GM18508 (cell line): ENCODE results near the gene HDAC1.

ENCODE experiments used
- ATAC-seq: cut with Tn5 transposase; IDR thresholded peaks from one replicate; pipeline ENCODE4 v1.9.1; 2021; ENCODE audit warnings: moderate number of reproducible peaks; ENCODE audit not compliant: insufficient read depth, unreplicated experiment

Gene HDAC1

DNA sequence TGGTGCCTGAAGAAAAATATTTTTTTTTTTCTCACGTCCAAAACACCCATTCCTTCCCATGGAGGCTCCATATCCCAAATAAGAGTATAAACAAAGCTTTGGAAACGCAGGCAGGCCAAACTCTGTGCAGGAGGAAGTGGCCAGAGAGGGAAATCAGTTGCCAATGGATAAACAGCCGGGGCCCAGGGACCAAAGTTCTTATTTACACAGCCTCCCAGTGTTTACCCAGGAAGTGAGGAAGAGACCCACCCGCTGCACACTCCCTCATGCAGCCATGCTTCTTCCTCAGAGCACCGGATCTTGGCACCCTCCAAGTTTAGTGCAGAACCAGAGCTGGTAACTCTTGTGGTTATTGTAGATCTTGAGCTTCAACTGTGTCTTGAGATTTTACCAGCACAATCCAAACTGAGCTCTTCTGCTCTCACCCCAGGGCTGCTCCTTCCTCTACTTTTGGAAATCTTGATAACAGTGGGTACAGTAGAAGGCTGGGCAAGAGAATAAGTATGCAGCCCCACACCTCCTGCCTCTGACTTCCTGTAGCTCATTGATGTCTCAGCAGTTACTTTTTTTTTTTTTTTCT lies 29.9 kb downstream of the HDAC1 start:
- no peak for ATAC-seq

GRCh38 chr1:32327204-32327603 lies 35.3 kb downstream of the HDAC1 start:
- no peak for ATAC-seq

GRCh38 chr1:32329931-32330466 lies 38.1 kb downstream of the HDAC1 start:
- ATAC-seq: no peak

- ATAC-seq: no peak
These were observed 38.8 kb downstream of the HDAC1 start for GRCh38 chr1:32330558-32331151.

DNA sequence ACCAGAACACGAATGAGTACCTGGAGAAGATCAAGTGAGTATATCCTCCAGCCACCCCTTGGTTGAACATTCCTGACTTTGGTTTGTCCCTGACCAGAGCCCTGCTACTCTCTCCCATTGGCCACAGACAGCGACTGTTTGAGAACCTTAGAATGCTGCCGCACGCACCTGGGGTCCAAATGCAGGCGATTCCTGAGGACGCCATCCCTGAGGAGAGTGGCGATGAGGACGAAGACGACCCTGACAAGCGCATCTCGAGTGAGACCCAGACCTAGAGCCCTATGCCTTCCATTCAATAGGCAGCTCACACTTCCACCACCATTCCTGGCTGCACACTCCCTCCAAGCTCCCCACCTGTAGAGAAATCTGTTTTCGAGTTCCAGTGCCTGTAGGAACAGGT lies 39.7 kb downstream of the HDAC1 start:
- no peak for ATAC-seq

GRCh38 chr1:32332290-32333079 lies 40.6 kb downstream of the HDAC1 start:
- ATAC-seq: no peak

DNA sequence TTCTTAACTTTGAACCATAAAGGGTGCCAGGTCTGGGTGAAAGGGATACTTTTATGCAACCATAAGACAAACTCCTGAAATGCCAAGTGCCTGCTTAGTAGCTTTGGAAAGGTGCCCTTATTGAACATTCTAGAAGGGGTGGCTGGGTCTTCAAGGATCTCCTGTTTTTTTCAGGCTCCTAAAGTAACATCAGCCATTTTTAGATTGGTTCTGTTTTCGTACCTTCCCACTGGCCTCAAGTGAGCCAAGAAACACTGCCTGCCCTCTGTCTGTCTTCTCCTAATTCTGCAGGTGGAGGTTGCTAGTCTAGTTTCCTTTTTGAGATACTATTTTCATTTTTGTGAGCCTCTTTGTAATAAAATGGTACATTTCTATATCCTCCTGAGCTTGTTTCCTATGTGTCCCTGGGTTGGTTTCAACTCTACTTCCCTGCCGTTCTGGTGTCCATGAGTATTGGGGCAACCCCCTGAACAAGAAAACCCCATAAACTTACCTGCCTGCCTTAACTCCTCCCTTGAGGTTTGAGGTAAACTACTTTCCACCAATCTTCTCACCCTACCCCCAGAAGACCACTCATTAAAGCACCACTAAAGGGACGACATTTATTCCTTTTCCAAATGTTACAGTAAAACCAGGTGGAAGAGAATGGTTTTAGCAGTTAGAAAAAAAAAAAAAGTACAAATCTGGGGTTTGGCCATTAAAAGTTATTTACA lies 41.5 kb downstream of the HDAC1 start:
- no peak for ATAC-seq

DNA sequence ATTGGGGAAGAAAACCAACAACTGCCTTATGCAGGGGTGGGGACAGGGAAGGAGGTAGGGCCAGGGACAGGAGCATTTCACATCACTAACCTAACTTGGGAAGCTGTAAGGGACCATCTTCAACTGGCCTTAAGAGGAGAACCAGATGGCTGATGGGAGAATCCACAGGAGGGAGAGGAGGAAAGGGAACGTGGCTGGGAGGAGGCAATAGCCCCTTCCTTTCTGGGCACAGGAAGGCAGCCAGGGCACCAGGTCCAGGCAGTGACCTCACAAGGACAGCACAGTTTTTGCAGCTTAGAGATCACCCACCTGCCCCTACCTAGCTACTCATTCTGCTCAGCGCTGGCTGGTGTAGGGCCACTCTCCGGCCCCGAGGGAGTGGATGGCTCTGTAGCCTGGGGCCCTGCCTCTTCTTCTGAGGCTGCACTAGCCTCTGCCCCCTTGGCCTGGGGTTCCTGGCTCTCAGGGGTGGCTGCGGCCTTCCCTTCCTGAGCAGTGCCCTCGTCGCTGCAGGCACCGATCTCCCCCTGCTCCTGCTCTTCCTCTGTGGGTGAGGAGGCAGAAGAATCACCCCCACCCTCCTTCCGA lies 42.5 kb downstream of the HDAC1 start:
- ATAC-seq: no peak

- ATAC-seq: no peak
These were observed 43.1 kb downstream of the HDAC1 start for GRCh38 chr1:32334864-32335534.

- ATAC-seq: no peak
These were observed 43.6 kb downstream of the HDAC1 start for GRCh38 chr1:32335535-32335789.

GRCh38 chr1:32335790-32336590 lies 44.1 kb downstream of the HDAC1 start, which contains the start of gene MARCKSL1:
TSS of gene MARCKSL1 (minus strand) at chr1:32336233. CDS start at chr1:32336033, 200 bp downstream.
- no peak for ATAC-seq

GRCh38 chr1:32336591-32336932 lies 44.7 kb downstream of the HDAC1 start:
- no peak for ATAC-seq

GRCh38 chr1:32336963-32337675 lies 45.2 kb downstream of the HDAC1 start:
- no peak for ATAC-seq

GRCh38 chr1:32337855-32338636 lies 46.2 kb downstream of the HDAC1 start:
- no peak for ATAC-seq

DNA sequence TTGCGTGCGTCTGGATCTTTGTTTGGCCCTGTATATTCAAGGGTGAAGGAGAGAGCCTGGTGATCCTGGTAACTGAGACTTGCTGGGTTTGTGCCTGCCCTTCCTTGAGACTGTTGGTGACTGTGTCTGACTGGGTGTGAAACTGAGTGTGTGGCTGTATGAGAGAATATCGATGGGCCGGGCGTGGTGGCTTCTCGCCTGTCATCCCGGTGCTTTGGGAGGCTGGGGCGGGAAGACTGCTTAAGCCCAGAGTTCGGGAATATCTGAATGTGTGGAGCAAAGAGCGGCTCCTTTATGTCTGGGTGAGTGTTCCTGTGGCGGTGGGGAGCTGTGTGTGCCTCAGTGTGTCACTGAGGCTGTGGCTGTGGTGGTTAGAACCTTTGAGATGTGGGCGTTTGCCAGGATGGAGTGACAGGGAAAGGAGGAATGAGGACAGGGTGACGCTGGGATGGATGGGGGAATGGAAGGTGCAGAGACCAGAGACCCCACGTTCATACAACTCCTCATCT lies 46.8 kb downstream of the HDAC1 start:
- ATAC-seq: no peak

DNA sequence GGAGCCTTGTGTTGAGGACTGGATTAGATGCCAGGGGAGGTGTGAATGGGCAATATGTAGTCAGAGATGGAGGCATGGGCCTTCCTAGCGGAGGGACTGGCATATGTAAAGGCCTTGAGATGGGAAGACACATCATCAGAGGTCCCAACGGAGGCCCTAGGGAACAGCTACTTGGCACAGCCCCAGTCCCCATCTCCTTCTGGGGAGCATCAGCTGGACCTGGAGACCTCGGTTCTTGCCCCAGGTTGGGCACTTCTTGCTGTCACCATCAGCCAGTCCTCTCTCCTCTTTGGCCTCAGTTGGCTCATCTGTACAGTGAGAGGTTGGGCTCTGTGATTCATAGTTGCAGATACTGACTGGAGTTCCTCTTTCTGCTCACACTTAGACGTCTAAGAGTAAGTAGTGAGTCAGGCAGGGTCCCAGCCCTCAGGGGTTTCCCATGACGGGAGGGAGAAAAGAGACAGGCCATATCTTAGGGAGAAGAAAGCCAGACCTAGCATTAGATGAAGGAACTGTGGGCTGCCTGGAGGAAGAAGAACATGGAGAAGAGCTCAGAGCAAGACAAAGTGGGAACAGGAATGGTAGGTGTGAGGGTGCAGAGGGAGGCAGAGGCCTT lies 47.6 kb downstream of the HDAC1 start:
- no peak for ATAC-seq

GRCh38 chr1:32341186-32341757 lies 49.4 kb downstream of the HDAC1 start:
- ATAC-seq: no peak
